NB4 (cell line): ENCODE measurements around the gene TMOD4.

Source experiments
- DNase-seq: peaks from one replicate; pipeline ENCODE4 v3.0.0; 2010; ENCODE audit warnings: low read depth
- H3K4me3 ChIP-seq: one replicate; pipeline ENCODE4 v1.5.1; 2011; ENCODE audit warnings: mild to moderate bottlenecking, low read depth, low read length, moderate library complexity
- CTCF ChIP-seq: IDR thresholded peaks from one replicate; pipeline ENCODE4 v1.5.1; 2012; ENCODE audit warnings: low read depth, low read length
- MAX ChIP-seq: IDR thresholded peaks from 2 replicates; pipeline ENCODE4 v1.6.1; 2011; ENCODE audit warnings: low read depth, low read length
- MYC ChIP-seq: IDR thresholded peaks from 2 replicates; pipeline ENCODE4 v1.6.1; 2011; ENCODE audit warnings: low read depth, low read length
- POLR2A ChIP-seq: IDR thresholded peaks from 2 replicates; pipeline ENCODE4 v1.6.1; 2011; ENCODE audit warnings: mild to moderate bottlenecking; ENCODE audit not compliant: insufficient read length; ENCODE audit errors: extremely low read depth

Gene TMOD4

GRCh38 chr1:151132335-151133017, 43.3 kb downstream of the TMOD4 start:
- H3K4me3 ChIP-seq = no peak overlapping the region
- TF ChIP-seq CTCF (no peak), MAX (no peak), MYC (no peak), POLR2A (no peak)
- DNase-seq = no peak

GRCh38 chr1:151131701-151132334, 44.0 kb downstream of the TMOD4 start:
- H3K4me3 ChIP-seq = no peak overlapping the region
- no peak for TF ChIP-seq MYC
- TF ChIP-seq CTCF = no peak
- no peak for TF ChIP-seq POLR2A
- no peak for DNase-seq

GRCh38 chr1:151130987-151131586, 44.7 kb downstream of the TMOD4 start:
- no peak overlapping the region for H3K4me3 ChIP-seq

GRCh38 chr1:151128800-151129199, 47.0 kb downstream of the TMOD4 start:
- DNase-seq = no peak
- TF ChIP-seq MYC (no peak), CTCF (no peak), POLR2A (no peak), MAX (no peak)
- H3K4me3 ChIP-seq = no peak overlapping the region

More at GRCh38 chr1:151130987-151131586, 44.7 kb downstream of the TMOD4 start:
- TF ChIP-seq MYC (no peak), CTCF (no peak), POLR2A (no peak), MAX (no peak)
- DNase-seq = no peak

GRCh38 chr1:151124763-151125403, 50.9 kb downstream of the TMOD4 start:
- no peak for DNase-seq
- TF ChIP-seq POLR2A = no peak
- TF ChIP-seq MYC = no peak
- no peak for TF ChIP-seq CTCF
- TF ChIP-seq MAX = no peak
- H3K4me3 ChIP-seq = no peak overlapping the region
